ENCODE results near the gene PMPCA.

GRCh38 chr9:136373300-136374182, 36.9 kb upstream of the PMPCA start, which contains the start of gene CARD9:
- TF ChIP-seq CTCF (IDR thresholded peaks at IDR 0.05) (no peak), POLR2A (IDR thresholded peaks at IDR 0.05) (no peak)

Data from esophagus squamous epithelium (tissue), 4 donors.